ENCODE results near the gene DNAJB6. TPM values are rescaled to one million over a fixed set of nuclear protein-coding genes. Genes with fewer than 3 reads are reported as not detected.

DNAJB6 gene
- total and polyA plus RNA-seq, 8 donors = 48.7 to 233 (median 65.4) TPM

DNA sequence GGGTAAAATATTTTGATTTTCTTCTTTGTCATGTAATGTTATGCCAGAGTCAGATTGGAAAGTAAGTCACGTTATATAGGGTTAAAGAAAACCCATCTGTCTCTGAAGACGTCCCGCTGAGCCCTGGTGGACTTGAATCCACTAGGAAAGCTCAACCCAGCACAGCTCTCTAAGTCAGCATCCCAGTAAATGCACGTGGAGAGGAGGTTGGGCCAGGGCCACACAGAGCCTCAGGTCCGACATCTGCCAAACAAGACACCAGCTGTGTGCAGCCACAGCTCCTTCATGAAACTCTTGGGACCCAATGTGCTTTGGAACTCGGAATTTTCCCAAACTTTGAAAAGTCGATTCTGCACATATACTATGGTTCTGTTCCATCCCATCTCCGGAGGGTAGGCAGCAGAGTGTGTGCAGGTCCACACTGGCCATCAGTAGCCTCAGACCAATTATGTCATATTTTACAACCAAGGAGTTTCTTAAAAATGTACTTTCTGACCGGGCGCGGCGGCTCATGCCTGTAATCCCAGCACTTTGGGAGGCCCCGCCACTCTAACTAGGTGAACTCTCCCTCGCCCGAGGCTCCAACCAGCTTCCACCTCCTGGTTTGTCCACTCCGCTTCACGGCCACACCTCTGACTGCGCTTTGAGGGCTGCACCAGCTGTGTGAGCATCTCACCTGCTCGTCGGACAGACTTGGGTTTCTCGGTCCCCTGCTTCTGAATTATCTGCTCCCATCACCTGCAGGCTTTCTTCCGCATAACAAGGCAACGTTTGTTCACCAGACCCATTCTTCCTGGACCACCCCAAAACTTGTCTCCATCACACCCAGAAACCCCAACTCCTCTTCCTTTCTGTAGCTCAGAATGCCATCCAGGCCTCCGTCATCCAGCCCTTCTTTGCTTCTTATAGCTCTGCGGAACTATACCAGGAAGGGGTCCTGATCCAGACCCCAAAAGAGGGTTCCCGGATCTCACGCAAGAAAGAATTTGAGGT lies 29.7 kb upstream of the DNAJB6 start:
- intact Hi-C loops (cut with DNase I; ENCODE audit: low total_unique reads) = no loop called here
- DNase-seq = no peak
- H3K9me3 ChIP-seq = no peaks in the 10 kb centered on the region
- H3K4me3 ChIP-seq = no peak overlapping the region
- no peaks in the 10 kb centered on the region for H3K4me1 ChIP-seq
- no peak overlapping the region for H3K27ac ChIP-seq
- TF ChIP-seq POLR2AphosphoS5 (IDR thresholded peaks at IDR 0.05) (no peak), CTCF (IDR thresholded peaks at IDR 0.05) (no peak), POLR2A (IDR thresholded peaks at IDR 0.05) (no peak), EP300 (IDR thresholded peaks at IDR 0.05) (no peak)
- no peaks in the 10 kb centered on the region for H3K27me3 ChIP-seq
- H3K36me3 ChIP-seq = no peaks in the 10 kb centered on the region
- 78 to 86% (median 84%) methylated on average over 27 of the region's 27 CpGs for WGBS, 5 donors

DNA sequence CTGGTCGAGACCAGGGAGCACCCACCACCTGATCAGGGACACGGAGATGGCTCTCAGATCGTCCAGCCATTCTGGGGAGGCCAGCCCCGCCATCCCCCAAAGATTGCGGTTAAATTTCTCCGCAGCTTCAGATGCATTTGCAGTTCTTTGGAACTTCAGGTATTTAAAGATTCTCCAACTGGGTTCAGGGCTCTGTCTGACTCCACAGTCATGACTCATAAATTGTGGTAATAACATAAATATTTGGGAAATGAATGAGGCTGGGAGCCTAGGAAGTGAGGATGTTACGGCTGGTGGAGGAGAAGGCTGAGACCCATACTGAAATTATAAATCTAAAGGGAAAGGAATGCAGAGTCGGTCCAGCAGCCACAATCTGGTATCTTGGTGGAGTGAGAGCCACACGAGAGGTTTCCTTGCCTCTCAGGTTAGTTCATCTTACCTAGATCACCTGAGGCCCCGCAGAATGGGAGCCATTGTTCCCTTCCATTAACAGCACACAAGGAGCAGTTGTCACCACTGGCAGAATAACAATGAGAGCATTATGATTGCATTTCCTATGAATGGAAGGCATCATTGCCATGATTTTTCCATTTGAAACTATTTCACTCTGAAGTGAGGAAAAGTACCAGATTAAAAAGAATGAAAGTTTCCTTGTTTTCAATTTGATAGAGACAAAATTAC lies 26.7 kb upstream of the DNAJB6 start:
- TF ChIP-seq CTCF (IDR thresholded peaks at IDR 0.05) (no peak), POLR2A (IDR thresholded peaks at IDR 0.05) (no peak), EP300 (IDR thresholded peaks at IDR 0.05) (no peak), POLR2AphosphoS5 (IDR thresholded peaks at IDR 0.05) (no peak)
- no peaks in the 10 kb centered on the region for H3K4me1 ChIP-seq
- no peak overlapping the region for H3K4me3 ChIP-seq
- DNase-seq = peak in 1 of 2 donors; percentile 34
- intact Hi-C loops (cut with DNase I; ENCODE audit: low total_unique reads) = no loop called here
- no peaks in the 10 kb centered on the region for H3K36me3 ChIP-seq
- no peaks in the 10 kb centered on the region for H3K9me3 ChIP-seq
- no peak overlapping the region for H3K27ac ChIP-seq
- H3K27me3 ChIP-seq = no peaks in the 10 kb centered on the region
- 59 to 70% (median 60%) methylated on average over 10 of the region's 10 CpGs for WGBS, 5 donors

GRCh38 chr7:157310676-157311185 lies 26.1 kb upstream of the DNAJB6 start:
- Histone ChIP-seq H3K9me3 (no peaks in the 10 kb centered on the region), H3K27me3 (no peaks in the 10 kb centered on the region), H3K36me3 (no peaks in the 10 kb centered on the region), H3K4me1 (no peaks in the 10 kb centered on the region), H3K27ac (no peak overlapping the region), H3K4me3 (no peak overlapping the region)
- TF ChIP-seq CTCF (IDR thresholded peaks at IDR 0.05) (no peak), POLR2AphosphoS5 (IDR thresholded peaks at IDR 0.05) (no peak), EP300 (IDR thresholded peaks at IDR 0.05) (no peak)
- DNase-seq = no peak
- intact Hi-C loops (cut with DNase I; ENCODE audit: low total_unique reads) = no loop called here
- WGBS, 5 donors = 49 to 84% (median 70%) methylated on average over 5 to 7 of the region's 7 CpGs

GRCh38 chr7:157312941-157313340 lies 23.9 kb upstream of the DNAJB6 start:
- intact Hi-C loops (cut with DNase I; ENCODE audit: low total_unique reads) = no loop called here
- Histone ChIP-seq H3K27me3 (no peaks in the 10 kb centered on the region), H3K9me3 (no peaks in the 10 kb centered on the region), H3K27ac (no peak overlapping the region), H3K36me3 (no peaks in the 10 kb centered on the region), H3K4me1 (no peaks in the 10 kb centered on the region), H3K4me3 (no peak overlapping the region)
- no peak for TF ChIP-seq EP300 (IDR thresholded peaks at IDR 0.05)
- no peak for TF ChIP-seq POLR2AphosphoS5 (IDR thresholded peaks at IDR 0.05)
- no peak for TF ChIP-seq POLR2A (IDR thresholded peaks at IDR 0.05)
- no peak for TF ChIP-seq CTCF (IDR thresholded peaks at IDR 0.05)
- no peak for DNase-seq
- WGBS, 5 donors = 75 to 87% (median 82%) methylated on average over 7 of the region's 7 CpGs

All from stomach (tissue), 9 donors.